BE2C (cell line): ENCODE measurements around the gene C2CD4D.

Experiments
- DNase-seq: peaks from one replicate; pipeline ENCODE4 v3.0.0-alpha.2; 2020
- H3K27me3 ChIP-seq: fragments of 250-450 bp; sonication (Bioruptor Pico); 2 replicates; pipeline ENCODE4 v1.5.1; 2020; ENCODE audit warnings: mild to moderate bottlenecking
- H3K36me3 ChIP-seq: fragments of 250-450 bp; sonication (Bioruptor Pico); 2 replicates; pipeline ENCODE4 v1.5.1; 2020; ENCODE audit warnings: mild to moderate bottlenecking
- H3K4me1 ChIP-seq: fragments of 250-450 bp; sonication (Bioruptor Pico); 2 replicates; pipeline ENCODE4 v1.5.1; 2020
- H3K4me3 ChIP-seq: 2 replicates; pipeline ENCODE4 v1.5.1; 2011; ENCODE audit warnings: low read depth, low read length
- H3K9me3 ChIP-seq: fragments of 250-450 bp; sonication (Bioruptor Pico); 2 replicates; pipeline ENCODE4 v1.5.1; 2020
- TF ChIP-seq, protein P1 (sequence below): IDR thresholded peaks from 2 replicates; pipeline ENCODE4 v1.5.1; 2012; ENCODE audit warnings: mild to moderate bottlenecking, low read depth, low read length

The C2CD4D gene

DNA sequence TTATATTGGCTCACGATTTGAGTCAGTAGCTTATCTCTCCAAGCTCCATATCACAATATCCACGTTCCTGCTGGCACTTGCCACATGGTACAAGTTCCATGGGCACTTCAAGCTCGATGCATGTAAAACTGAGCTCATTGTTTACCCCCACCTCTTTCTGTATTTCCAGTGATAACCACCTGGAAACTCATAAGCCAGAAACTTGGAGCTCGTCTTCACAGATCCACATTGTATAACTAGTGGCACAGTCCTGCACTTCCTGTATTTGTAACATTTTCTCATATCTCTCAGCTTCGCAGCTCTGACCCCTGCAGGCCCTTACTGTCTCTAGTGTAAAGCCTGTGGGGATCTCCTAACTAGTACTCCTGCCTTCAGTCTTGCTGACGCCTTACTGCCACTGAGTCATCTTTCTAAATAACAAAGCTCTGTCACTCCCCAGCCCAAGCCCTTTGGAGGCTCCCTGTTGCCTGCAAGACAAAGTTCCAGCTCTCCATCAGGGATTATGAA lies 6.5 kb upstream of the C2CD4D start:
- H3K27me3 ChIP-seq, result no peaks in the 10 kb centered on the region
- TF ChIP-seq, protein P1, sequence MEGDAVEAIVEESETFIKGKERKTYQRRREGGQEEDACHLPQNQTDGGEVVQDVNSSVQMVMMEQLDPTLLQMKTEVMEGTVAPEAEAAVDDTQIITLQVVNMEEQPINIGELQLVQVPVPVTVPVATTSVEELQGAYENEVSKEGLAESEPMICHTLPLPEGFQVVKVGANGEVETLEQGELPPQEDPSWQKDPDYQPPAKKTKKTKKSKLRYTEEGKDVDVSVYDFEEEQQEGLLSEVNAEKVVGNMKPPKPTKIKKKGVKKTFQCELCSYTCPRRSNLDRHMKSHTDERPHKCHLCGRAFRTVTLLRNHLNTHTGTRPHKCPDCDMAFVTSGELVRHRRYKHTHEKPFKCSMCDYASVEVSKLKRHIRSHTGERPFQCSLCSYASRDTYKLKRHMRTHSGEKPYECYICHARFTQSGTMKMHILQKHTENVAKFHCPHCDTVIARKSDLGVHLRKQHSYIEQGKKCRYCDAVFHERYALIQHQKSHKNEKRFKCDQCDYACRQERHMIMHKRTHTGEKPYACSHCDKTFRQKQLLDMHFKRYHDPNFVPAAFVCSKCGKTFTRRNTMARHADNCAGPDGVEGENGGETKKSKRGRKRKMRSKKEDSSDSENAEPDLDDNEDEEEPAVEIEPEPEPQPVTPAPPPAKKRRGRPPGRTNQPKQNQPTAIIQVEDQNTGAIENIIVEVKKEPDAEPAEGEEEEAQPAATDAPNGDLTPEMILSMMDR, result no peak; the same call in 1 of the 2 replicates
- H3K4me1 ChIP-seq, result peaks cover 7% of the 10 kb centered on the region
- no peaks in the 10 kb centered on the region for H3K9me3 ChIP-seq
- no peak overlapping the region for H3K4me3 ChIP-seq
- no peak for DNase-seq
- no peaks in the 10 kb centered on the region for H3K36me3 ChIP-seq

DNA sequence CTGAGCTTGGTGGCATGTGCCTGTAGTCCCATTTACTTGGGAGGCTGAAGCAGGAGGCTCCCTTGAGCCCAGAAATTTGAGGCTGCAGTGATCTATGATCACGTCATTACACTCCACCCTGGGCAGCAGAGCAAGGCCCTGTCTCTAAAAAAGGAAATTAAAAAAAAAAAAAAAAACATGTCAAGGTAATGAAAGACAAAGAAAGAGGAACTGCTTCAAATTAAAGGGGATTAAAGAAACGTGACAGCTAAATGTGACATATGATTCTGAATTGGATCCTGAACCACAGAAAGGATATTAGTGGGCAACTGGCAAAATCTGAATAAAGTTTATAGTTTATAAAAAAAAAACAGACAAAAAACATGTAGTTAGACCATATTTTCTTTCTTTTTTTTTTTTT lies 3.8 kb upstream of the C2CD4D start:
- Histone ChIP-seq H3K4me3 (no peak overlapping the region), H3K4me1 (no peaks in the 10 kb centered on the region; the same call in none of the 2 replicates), H3K9me3 (no peaks in the 10 kb centered on the region), H3K27me3 (no peaks in the 10 kb centered on the region), H3K36me3 (no peaks in the 10 kb centered on the region)
- no peak for DNase-seq
- TF ChIP-seq, protein P1, result no peak

DNA sequence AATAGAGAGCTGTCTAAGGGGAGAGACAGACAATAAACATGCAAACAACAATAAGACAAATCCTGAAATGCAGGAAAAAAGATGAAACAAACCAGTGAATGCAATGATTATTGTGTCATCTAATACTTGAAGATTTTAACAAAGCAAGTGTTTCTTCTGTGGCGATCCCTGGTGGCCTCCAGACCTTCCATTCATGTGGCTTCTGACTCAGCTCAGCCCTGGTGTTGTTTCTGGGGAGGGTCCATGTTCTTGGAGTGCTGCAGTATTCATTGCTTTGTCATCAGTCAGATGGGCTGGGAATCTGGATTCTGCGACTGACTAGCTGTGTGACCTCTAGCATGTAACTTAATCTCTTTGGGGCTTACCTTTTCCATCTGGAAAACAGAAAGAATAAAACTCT lies 1.5 kb upstream of the C2CD4D start:
- H3K4me3 ChIP-seq, result no peak overlapping the region

DNA sequence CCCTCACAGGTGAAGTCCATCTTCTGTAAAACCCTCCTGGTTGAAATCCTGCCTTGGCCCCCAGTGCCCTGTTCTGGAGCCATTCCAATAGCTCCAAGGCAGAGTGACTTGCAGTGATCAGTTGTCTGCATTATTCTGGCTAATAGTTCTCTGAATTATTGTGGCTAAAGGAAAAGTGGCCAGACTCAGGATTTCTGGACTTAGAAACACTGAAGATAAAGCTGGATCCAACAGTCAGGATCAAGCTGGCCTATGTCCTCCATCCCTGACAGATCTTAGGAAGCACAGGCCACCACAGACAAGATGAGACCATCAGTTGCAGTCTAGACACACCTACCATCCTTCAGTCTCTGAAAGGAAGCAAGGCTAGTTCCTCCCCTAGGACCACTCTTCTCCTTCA lies 801 bp upstream of the C2CD4D start:
- TF ChIP-seq, protein P1, result no peak
- Histone ChIP-seq H3K27me3 (no peaks in the 10 kb centered on the region), H3K4me3 (no peak overlapping the region), H3K4me1 (peaks cover 6% of the 10 kb centered on the region; the same call in 1 of the 2 replicates), H3K36me3 (no peaks in the 10 kb centered on the region), H3K9me3 (no peaks in the 10 kb centered on the region)
- no peak for DNase-seq

More for the DNA sequence above, 1.5 kb upstream of the C2CD4D start:
- no peaks in the 10 kb centered on the region for H3K27me3 ChIP-seq
- H3K9me3 ChIP-seq, result no peaks in the 10 kb centered on the region
- TF ChIP-seq, protein P1, result no peak
- no peak for DNase-seq
- H3K4me1 ChIP-seq, result peaks cover 2% of the 10 kb centered on the region; the same call in 1 of the 2 replicates
- H3K36me3 ChIP-seq, result no peaks in the 10 kb centered on the region

DNA sequence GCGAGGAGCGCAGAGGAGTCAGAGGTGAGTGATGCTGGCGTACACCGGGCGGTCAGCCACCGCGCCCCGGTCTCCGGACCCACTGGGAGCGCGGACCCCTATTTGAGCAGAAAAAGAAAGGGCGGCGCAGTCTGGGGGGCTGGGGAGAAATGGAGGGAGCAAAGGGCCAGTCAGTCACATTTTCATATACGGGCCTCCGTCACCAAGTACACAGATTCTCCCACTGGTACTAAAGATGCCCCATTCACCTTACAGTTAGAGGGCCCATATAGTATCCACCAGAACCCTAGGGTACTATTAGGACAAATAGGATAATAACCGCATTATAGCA lies 573 bp downstream of the C2CD4D start:
- no peak for DNase-seq
- H3K36me3 ChIP-seq, result no peaks in the 10 kb centered on the region
- TF ChIP-seq, protein P1, result no peak
- no peaks in the 10 kb centered on the region for H3K9me3 ChIP-seq
- no peaks in the 10 kb centered on the region for H3K27me3 ChIP-seq
- H3K4me3 ChIP-seq, result no peak overlapping the region
- H3K4me1 ChIP-seq, result peaks cover 6% of the 10 kb centered on the region; the same call in 1 of the 2 replicates

DNA sequence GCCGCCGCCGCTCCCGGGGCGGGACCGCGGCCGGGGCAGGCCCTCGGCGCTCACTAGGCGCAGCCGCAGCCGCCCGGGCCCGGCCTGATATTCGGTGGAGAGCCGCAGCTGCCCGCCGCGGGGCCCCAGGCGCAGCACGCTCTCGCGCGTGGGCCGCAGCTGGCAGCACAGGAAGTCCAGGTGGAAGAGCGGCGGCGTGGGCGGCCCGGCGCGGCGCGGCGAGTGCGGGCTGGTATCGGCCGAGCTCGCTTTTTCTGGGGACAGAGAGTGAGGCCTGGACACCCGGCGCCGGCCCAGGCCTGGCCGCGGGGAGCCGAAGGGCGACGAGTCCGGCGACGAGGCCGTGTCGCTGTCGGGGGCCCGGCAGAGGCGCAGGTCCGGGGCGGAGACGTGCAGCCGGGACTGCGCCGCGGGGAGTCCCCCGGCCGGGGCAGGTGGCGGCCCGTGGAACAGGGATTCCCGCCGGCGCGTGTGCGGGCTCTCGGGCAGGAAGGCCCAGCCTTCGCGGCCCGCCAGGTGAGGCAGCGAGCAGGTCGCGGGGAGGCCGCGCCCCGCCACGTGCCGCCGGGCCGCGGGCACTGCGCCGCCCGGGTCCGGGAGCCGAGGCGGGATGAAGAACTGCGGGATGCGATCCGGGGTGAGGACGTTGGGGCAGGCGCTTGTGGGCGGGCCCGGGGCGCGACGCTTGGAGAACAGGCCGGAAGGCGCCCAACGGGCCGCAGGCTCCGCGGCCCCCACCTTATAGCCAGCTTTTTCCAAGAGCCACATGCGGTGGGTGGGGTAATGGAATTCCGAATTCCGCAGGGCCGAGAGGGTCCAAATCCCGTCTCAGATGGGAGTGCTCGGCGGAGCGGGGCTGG lies 1.2 kb downstream of the C2CD4D start:
- no peaks in the 10 kb centered on the region for H3K36me3 ChIP-seq
- H3K27me3 ChIP-seq, result no peaks in the 10 kb centered on the region
- no peak for DNase-seq
- peaks cover 9% of the 10 kb centered on the region for H3K4me1 ChIP-seq
- TF ChIP-seq, protein P1, result no peak
- no peaks in the 10 kb centered on the region for H3K9me3 ChIP-seq
- H3K4me3 ChIP-seq, result no peak overlapping the region
